HepG2 (cell line): ENCODE data around the gene SLFN13.

Source experiments
- E2F5 ChIP-seq: sonication (generic); formaldehyde crosslinking; conservative IDR thresholded peaks from 2 replicates; pipeline ENCODE4 v1.4.0; 2020; ENCODE audit warnings: missing genetic modification reagents
- ESRRA ChIP-seq: sonication (generic); formaldehyde crosslinking; IDR thresholded peaks from 2 replicates; pipeline ENCODE4 v1.5.1; 2020; ENCODE audit warnings: mild to moderate bottlenecking, low read depth, missing genetic modification reagents
- ETV5 ChIP-seq: IDR thresholded peaks from 2 replicates; pipeline ENCODE4 v1.6.1; 2018; ENCODE audit warnings: missing biosample characterization, missing genetic modification reagents, inconsistent platforms, borderline replicate concordance
- FOXP4 ChIP-seq: sonication (generic); formaldehyde crosslinking; IDR thresholded peaks from 2 replicates; pipeline ENCODE4 v1.4.0; 2020; ENCODE audit warnings: missing genetic modification reagents
- MXI1 ChIP-seq: IDR thresholded peaks from 3 replicates; pipeline ENCODE4 v1.6.1; 2012; ENCODE audit warnings: low read depth, low read length, inconsistent platforms, borderline replicate concordance
- ZBTB33 ChIP-seq: sonication (generic); formaldehyde crosslinking; IDR thresholded peaks from 2 replicates; pipeline ENCODE4 v1.4.0; 2020; ENCODE audit warnings: missing genetic modification reagents
- TF ChIP-seq, protein P1 (sequence below): sonication (generic); formaldehyde crosslinking; IDR thresholded peaks from 2 replicates; pipeline ENCODE4 v1.5.1; 2020; ENCODE audit warnings: missing genetic modification reagents, mild to moderate bottlenecking, borderline replicate concordance
- TF ChIP-seq, protein P2 (sequence below): sonication (generic); formaldehyde crosslinking; IDR thresholded peaks from 2 replicates; pipeline ENCODE4 v1.5.1; 2020; ENCODE audit warnings: mild to moderate bottlenecking, missing genetic modification reagents, borderline replicate concordance

DNA sequence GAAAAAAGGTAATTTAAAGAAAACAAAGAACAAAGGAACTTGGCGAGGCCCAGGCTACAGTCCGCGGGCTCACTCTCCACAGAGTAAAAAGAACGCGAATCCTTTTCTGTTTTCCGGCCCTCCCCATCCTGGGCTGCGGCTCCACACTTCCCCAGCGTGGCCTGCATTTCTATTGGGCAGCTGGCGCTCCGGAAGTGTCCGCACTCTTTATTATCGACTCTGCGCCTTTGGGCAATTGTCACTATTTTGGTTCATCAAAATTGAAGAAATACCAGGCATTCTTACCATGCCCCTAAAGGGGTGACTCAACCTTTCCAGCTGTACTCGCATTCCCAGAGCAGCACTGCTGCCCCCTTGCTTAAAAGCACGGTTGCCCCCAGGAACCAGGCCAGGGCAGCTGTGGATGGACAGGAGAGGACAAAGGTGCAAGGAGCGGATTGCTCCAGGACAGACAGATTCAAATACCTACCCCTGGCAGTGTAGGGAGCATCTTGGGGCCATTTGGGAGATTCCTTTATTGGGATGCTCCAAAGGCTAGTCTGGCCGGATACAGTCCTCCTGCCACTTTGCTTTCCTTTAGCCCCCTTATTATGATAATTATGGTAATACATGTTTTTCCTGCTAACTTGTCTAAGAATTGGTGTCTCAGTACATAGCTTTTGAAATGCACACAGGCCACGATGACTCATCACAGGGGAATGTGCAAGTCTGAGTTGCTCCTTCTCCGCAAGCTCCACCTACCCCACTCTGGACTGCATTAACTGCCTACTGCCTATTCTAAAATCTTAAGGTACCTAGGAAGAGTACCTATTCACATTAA, 15.3 kb downstream of the SLFN13 start:
- TF ChIP-seq, protein P1, sequence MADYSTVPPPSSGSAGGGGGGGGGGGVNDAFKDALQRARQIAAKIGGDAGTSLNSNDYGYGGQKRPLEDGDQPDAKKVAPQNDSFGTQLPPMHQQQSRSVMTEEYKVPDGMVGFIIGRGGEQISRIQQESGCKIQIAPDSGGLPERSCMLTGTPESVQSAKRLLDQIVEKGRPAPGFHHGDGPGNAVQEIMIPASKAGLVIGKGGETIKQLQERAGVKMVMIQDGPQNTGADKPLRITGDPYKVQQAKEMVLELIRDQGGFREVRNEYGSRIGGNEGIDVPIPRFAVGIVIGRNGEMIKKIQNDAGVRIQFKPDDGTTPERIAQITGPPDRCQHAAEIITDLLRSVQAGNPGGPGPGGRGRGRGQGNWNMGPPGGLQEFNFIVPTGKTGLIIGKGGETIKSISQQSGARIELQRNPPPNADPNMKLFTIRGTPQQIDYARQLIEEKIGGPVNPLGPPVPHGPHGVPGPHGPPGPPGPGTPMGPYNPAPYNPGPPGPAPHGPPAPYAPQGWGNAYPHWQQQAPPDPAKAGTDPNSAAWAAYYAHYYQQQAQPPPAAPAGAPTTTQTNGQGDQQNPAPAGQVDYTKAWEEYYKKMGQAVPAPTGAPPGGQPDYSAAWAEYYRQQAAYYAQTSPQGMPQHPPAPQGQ (CRISPR knock-in tag): no peak
- TF ChIP-seq ESRRA (CRISPR knock-in tag) (no peak), E2F5 (CRISPR knock-in tag) (no peak), ZBTB33 (CRISPR knock-in tag) (no peak), MXI1 (no peak), FOXP4 (no peak), ETV5 (CRISPR knock-in tag) (no peak)
- TF ChIP-seq, protein P2, sequence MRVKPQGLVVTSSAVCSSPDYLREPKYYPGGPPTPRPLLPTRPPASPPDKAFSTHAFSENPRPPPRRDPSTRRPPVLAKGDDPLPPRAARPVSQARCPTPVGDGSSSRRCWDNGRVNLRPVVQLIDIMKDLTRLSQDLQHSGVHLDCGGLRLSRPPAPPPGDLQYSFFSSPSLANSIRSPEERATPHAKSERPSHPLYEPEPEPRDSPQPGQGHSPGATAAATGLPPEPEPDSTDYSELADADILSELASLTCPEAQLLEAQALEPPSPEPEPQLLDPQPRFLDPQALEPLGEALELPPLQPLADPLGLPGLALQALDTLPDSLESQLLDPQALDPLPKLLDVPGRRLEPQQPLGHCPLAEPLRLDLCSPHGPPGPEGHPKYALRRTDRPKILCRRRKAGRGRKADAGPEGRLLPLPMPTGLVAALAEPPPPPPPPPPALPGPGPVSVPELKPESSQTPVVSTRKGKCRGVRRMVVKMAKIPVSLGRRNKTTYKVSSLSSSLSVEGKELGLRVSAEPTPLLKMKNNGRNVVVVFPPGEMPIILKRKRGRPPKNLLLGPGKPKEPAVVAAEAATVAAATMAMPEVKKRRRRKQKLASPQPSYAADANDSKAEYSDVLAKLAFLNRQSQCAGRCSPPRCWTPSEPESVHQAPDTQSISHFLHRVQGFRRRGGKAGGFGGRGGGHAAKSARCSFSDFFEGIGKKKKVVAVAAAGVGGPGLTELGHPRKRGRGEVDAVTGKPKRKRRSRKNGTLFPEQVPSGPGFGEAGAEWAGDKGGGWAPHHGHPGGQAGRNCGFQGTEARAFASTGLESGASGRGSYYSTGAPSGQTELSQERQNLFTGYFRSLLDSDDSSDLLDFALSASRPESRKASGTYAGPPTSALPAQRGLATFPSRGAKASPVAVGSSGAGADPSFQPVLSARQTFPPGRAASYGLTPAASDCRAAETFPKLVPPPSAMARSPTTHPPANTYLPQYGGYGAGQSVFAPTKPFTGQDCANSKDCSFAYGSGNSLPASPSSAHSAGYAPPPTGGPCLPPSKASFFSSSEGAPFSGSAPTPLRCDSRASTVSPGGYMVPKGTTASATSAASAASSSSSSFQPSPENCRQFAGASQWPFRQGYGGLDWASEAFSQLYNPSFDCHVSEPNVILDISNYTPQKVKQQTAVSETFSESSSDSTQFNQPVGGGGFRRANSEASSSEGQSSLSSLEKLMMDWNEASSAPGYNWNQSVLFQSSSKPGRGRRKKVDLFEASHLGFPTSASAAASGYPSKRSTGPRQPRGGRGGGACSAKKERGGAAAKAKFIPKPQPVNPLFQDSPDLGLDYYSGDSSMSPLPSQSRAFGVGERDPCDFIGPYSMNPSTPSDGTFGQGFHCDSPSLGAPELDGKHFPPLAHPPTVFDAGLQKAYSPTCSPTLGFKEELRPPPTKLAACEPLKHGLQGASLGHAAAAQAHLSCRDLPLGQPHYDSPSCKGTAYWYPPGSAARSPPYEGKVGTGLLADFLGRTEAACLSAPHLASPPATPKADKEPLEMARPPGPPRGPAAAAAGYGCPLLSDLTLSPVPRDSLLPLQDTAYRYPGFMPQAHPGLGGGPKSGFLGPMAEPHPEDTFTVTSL: no peak
